Islet of Langerhans (tissue), 1 donor: ENCODE measurements around the gene STAC.

Source experiments
- FAIRE-seq: peaks from one replicate; lab custom pipeline; 2011; peaks lifted over from hg19 to GRCh38; lab: Jason Lieb, UNC

The STAC gene

GRCh38 chr3:36380221-36381031 is at the start of gene STAC:
Gene STAC (plus strand): TSS chr3:36380504. CDS start chr3:36380644, 140 bp downstream.
- no peak for FAIRE-seq

GRCh38 chr3:36332139-36332538 is 48.2 kb upstream of the STAC start:
- no peak for FAIRE-seq

GRCh38 chr3:36362216-36362615 is 18.1 kb upstream of the STAC start:
- FAIRE-seq = no peak

GRCh38 chr3:36362973-36363372 is 17.3 kb upstream of the STAC start:
- FAIRE-seq = no peak

GRCh38 chr3:36364260-36364659 is 16.0 kb upstream of the STAC start:
- FAIRE-seq = no peak

GRCh38 chr3:36365829-36366228 is 14.5 kb upstream of the STAC start:
- FAIRE-seq = no peak

GRCh38 chr3:36366308-36366707 is 14.0 kb upstream of the STAC start:
- FAIRE-seq = no peak

GRCh38 chr3:36367912-36368573 is 12.3 kb upstream of the STAC start:
- FAIRE-seq = no peak

- no peak for FAIRE-seq
Measured at GRCh38 chr3:36372534-36372935, 7.8 kb upstream of the STAC start.

- FAIRE-seq = no peak
Measured at GRCh38 chr3:36373084-36373483, 7.2 kb upstream of the STAC start.

GRCh38 chr3:36373666-36374065 is 6.6 kb upstream of the STAC start:
- FAIRE-seq = no peak

GRCh38 chr3:36379872-36380220 is 458 bp upstream of the STAC start:
- no peak for FAIRE-seq

- no peak for FAIRE-seq
Measured at GRCh38 chr3:36381311-36381956, 1.1 kb downstream of the STAC start.

- no peak for FAIRE-seq
Measured at GRCh38 chr3:36393563-36393962, 13.3 kb downstream of the STAC start.

GRCh38 chr3:36394176-36394575 is 13.9 kb downstream of the STAC start:
- FAIRE-seq = no peak

- FAIRE-seq = no peak
Measured at GRCh38 chr3:36397841-36398240, 17.5 kb downstream of the STAC start.

GRCh38 chr3:36399933-36400332 is 19.6 kb downstream of the STAC start:
- FAIRE-seq = no peak

- no peak for FAIRE-seq
Measured at GRCh38 chr3:36401056-36401455, 20.8 kb downstream of the STAC start.

- FAIRE-seq = no peak
Measured at GRCh38 chr3:36403661-36404060, 23.4 kb downstream of the STAC start.

- no peak for FAIRE-seq
Measured at GRCh38 chr3:36405190-36405589, 24.9 kb downstream of the STAC start.

GRCh38 chr3:36408146-36408545 is 27.8 kb downstream of the STAC start:
- no peak for FAIRE-seq

GRCh38 chr3:36409862-36410261 is 29.6 kb downstream of the STAC start:
- FAIRE-seq = no peak

- no peak for FAIRE-seq
Measured at GRCh38 chr3:36411587-36411986, 31.3 kb downstream of the STAC start.
